ENCODE measurements around the gene FAM3C.

DNA sequence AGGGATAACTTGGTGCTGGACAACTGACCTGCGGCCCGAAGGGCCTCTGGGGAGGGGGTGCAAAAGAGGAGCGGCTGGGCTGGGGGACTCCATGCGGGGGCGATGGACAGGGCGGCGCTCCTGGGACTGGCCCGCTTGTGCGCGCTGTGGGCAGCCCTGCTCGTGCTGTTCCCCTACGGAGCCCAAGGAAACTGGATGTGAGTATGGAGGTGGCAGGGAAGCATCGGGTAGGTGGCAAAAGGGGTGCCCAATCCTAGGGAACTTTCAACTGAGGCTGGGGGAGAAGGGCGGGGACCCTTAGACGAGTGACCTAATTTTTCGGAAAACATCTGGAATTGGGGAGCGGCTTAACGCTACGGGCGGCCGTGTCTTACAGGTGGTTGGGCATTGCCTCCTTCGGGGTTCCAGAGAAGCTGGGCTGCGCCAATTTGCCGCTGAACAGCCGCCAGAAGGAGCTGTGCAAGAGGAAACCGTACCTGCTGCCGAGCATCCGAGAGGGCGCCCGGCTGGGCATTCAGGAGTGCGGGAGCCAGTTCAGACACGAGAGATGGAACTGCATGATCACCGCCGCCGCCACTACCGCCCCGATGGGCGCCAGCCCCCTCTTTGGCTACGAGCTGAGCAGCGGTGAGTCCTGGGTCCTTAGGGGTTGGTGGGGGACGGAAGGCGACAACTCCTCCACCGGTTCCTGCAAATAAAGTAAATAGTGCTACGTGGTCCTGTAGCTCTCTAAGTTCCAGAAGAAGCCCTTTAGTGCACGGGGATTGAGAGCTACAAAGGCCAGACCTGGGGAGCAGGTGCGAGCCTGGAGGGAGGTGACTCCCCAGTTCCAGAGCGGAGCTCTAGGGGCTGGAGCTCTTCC lies 66.7 kb downstream of the FAM3C start:
- TF ChIP-seq POLR2A (IDR thresholded peaks at IDR 0.05): no peak
- TF ChIP-seq CTCF (IDR thresholded peaks at IDR 0.05): no peak

Data from stomach (tissue), 4 donors.